ENCODE results near the gene COQ8A.
"Not testable (repeated sequence)": the region's sequence is repeated elsewhere in the genome, so short reads cannot be mapped to it uniquely, and the experiment has no call there.

Gene COQ8A

GRCh38 chr1:226929260-226930111 lies 10.6 kb upstream of the COQ8A start:
- not testable (repeated sequence) for DNase-seq

- no peak for DNase-seq
Measured at GRCh38 chr1:226934483-226935237, 5.4 kb upstream of the COQ8A start.

GRCh38 chr1:226937940-226938725 lies 2.0 kb upstream of the COQ8A start:
- no peak for DNase-seq

- peak; percentile 70 for DNase-seq
Measured at GRCh38 chr1:226938903-226939437, 1.1 kb upstream of the COQ8A start.

- peak; percentile 92 for DNase-seq
Measured at GRCh38 chr1:226939438-226940028, 561 bp upstream of the COQ8A start.

- DNase-seq, result no peak
Measured at GRCh38 chr1:226940806-226941067, 643 bp downstream of the COQ8A start.

- no peak for DNase-seq
Measured at GRCh38 chr1:226942392-226942791, 2.3 kb downstream of the COQ8A start.

GRCh38 chr1:226943156-226943555 lies 3.1 kb downstream of the COQ8A start:
- no peak for DNase-seq

GRCh38 chr1:226943927-226944326 lies 3.8 kb downstream of the COQ8A start:
- no peak for DNase-seq

GRCh38 chr1:226945106-226945857 lies 5.2 kb downstream of the COQ8A start:
- peak; percentile 94 for DNase-seq

GRCh38 chr1:226945858-226946245 lies 5.8 kb downstream of the COQ8A start:
- peak; percentile 52 for DNase-seq

- no peak for DNase-seq
Measured at GRCh38 chr1:226946285-226946684, 6.2 kb downstream of the COQ8A start.

- peak; percentile 47 for DNase-seq
Measured at GRCh38 chr1:226946841-226947240, 6.7 kb downstream of the COQ8A start.

- no peak for DNase-seq
Measured at GRCh38 chr1:226948051-226948450, 8.0 kb downstream of the COQ8A start.

- DNase-seq, result no peak
Measured at GRCh38 chr1:226948480-226948879, 8.4 kb downstream of the COQ8A start.

GRCh38 chr1:226948996-226949395 lies 8.9 kb downstream of the COQ8A start:
- no peak for DNase-seq

- no peak for DNase-seq
Measured at GRCh38 chr1:226949401-226949800, 9.3 kb downstream of the COQ8A start.

- no peak for DNase-seq
Measured at GRCh38 chr1:226950316-226950715, 10.2 kb downstream of the COQ8A start.

- no peak for DNase-seq
Measured at GRCh38 chr1:226950871-226951270, 10.8 kb downstream of the COQ8A start.

GRCh38 chr1:226951286-226952117 lies 11.4 kb downstream of the COQ8A start:
- no peak for DNase-seq

GRCh38 chr1:226952118-226952441 lies 12.0 kb downstream of the COQ8A start:
- no peak for DNase-seq

Data from DMS53 (cell line).